Activated CD8-positive, alpha-beta T cell treated with anti-CD3 and anti-CD28 coated beads for 36 hours (primary cell): ENCODE results near the gene MSANTD3. TPM values are rescaled to one million over a fixed set of nuclear protein-coding genes. Genes with fewer than 3 reads are reported as not detected.

Source experiments
- ATAC-seq: fragments of 200-7000 bp; cut with Tn5 transposase; one replicate; pipeline ENCODE4 v1.10.0; 2021; ENCODE audit warnings: mild to moderate bottlenecking, moderate library complexity
- CTCF ChIA-PET: fragments of 350-600 bp; sonication (Branson Sonifier 250); formaldehyde crosslinking; loops from one replicate; lab custom pipeline; 2021; ENCODE audit warnings: antibody characterized with exemption; lab: Charles Lee
- POLR2A ChIA-PET: fragments of 350-600 bp; sonication (Branson Sonifier 250); formaldehyde crosslinking; loops from one replicate; lab custom pipeline; 2021; ENCODE audit warnings: antibody characterized with exemption; lab: Charles Lee
- DNase-seq: peaks from one replicate; pipeline ENCODE4 v3.0.0-alpha.2; 2020
- H3K27ac Mint-ChIP-seq: one replicate; pipeline ENCODE4 v1.8.0; 2021; ENCODE audit warnings: mild to moderate bottlenecking, mixed read lengths
- H3K27me3 Mint-ChIP-seq: one replicate; pipeline ENCODE4 v1.8.0; 2021; ENCODE audit warnings: mixed read lengths
- H3K36me3 Mint-ChIP-seq: one replicate; pipeline ENCODE4 v1.8.0; 2021; ENCODE audit warnings: low read depth, mixed read lengths
- H3K4me1 Mint-ChIP-seq: one replicate; pipeline ENCODE4 v1.8.0; 2021; ENCODE audit warnings: low read depth, mixed read lengths
- H3K4me3 Mint-ChIP-seq: one replicate; pipeline ENCODE4 v1.8.0; 2021; ENCODE audit warnings: mild to moderate bottlenecking, moderate library complexity, mixed read lengths
- H3K9me3 Mint-ChIP-seq: one replicate; pipeline ENCODE4 v1.8.0; 2021; ENCODE audit warnings: mixed read lengths
- intact Hi-C: fragments of 100-400 bp; cut with micrococcal nuclease; formaldehyde crosslinking; loops from one replicate; pipeline ENCODE4 v1.10.0; 2022
- total RNA-seq, 2 experiments: library from RNA; stranded (reverse); gene quantifications; one replicate each; pipeline ENCODE4 v1.2.3, GENCODE V29; 2021
- TF ChIP-seq, protein P1 (sequence below): fragments of 200-600 bp; IDR thresholded peaks from one replicate; pipeline ENCODE4 v1.8.0; 2022; ENCODE audit warnings: antibody characterized with exemption, mild to moderate bottlenecking

MSANTD3 gene
- total RNA-seq, 2 experiments from 2014 or later, result 13.3 to 14.6 TPM

DNA sequence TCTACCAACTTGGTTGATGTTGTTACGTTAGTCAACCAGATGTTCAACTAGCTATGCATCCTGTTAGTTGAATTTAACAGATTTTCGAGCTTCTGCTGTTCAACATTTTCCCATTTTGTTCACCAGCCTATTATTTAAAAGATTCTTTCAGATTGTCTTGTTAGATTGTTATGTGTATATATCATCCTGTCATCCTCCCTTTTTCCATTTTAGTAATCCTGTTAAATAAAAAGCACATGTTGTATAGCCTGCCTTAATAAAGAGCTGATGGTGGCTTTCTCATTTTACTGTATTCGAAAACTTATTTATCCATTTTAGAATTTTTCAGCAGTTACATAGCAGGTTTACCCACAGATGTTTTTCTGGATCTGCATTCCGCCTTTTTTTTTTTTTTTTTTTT is 50.3 kb downstream of the MSANTD3 start:
- Mint-ChIP-seq H3K4me3 (no peak overlapping the region), H3K4me1 (peaks cover 3% of the 10 kb centered on the region), H3K27ac (no peak overlapping the region), H3K9me3 (peaks cover 4% of the 10 kb centered on the region), H3K36me3 (no peaks in the 10 kb centered on the region), H3K27me3 (peaks cover 29% of the 10 kb centered on the region)
- intact Hi-C loops, result no loop called here
- ChIA-PET CTCF (interaction anchor here (1.5 to 1.6 kb wide), 2 partner anchors 10 to 21 kb away, joined by 3 read pairs; no protein-coding TSS in a partner anchor), POLR2A (no interaction called here)
- ATAC-seq (no peak), DNase-seq (no peak)
- TF ChIP-seq, protein P1, sequence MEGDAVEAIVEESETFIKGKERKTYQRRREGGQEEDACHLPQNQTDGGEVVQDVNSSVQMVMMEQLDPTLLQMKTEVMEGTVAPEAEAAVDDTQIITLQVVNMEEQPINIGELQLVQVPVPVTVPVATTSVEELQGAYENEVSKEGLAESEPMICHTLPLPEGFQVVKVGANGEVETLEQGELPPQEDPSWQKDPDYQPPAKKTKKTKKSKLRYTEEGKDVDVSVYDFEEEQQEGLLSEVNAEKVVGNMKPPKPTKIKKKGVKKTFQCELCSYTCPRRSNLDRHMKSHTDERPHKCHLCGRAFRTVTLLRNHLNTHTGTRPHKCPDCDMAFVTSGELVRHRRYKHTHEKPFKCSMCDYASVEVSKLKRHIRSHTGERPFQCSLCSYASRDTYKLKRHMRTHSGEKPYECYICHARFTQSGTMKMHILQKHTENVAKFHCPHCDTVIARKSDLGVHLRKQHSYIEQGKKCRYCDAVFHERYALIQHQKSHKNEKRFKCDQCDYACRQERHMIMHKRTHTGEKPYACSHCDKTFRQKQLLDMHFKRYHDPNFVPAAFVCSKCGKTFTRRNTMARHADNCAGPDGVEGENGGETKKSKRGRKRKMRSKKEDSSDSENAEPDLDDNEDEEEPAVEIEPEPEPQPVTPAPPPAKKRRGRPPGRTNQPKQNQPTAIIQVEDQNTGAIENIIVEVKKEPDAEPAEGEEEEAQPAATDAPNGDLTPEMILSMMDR, result no peak

DNA sequence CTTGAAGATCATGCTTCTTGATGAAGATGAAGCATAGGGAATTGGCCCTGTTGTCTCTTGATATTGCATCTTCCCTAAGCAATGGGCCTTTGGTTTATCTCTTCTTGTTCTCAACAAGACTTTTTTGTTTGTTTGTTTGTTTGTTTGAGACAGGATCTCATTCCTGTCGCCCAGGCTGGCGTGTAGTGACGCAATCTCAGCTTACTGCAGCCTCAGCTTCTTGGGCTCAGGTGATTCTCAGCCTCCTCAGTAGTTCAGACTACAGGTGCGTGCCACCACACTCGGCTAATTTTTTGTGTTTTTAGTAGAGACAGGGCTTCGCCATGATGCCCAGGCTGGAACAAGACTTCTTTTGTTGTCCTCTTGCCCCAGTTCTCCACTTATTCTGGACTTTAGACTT is 51.2 kb downstream of the MSANTD3 start:
- intact Hi-C loops, result no loop called here
- DNase-seq (no peak), ATAC-seq (no peak)
- no peaks in the 10 kb centered on the region for H3K36me3 Mint-ChIP-seq
- H3K27me3 Mint-ChIP-seq, result peaks cover 24% of the 10 kb centered on the region
- ChIA-PET POLR2A (no interaction called here), CTCF (interaction anchor here (1.5 to 1.6 kb wide), 2 partner anchors 9 to 20 kb away, joined by 3 read pairs; no protein-coding TSS in a partner anchor)
- no peak overlapping the region for H3K27ac Mint-ChIP-seq
- no peak overlapping the region for H3K4me3 Mint-ChIP-seq
- H3K4me1 Mint-ChIP-seq, result peaks cover 3% of the 10 kb centered on the region
- peaks cover 4% of the 10 kb centered on the region for H3K9me3 Mint-ChIP-seq
- TF ChIP-seq, protein P1, result no peak

DNA sequence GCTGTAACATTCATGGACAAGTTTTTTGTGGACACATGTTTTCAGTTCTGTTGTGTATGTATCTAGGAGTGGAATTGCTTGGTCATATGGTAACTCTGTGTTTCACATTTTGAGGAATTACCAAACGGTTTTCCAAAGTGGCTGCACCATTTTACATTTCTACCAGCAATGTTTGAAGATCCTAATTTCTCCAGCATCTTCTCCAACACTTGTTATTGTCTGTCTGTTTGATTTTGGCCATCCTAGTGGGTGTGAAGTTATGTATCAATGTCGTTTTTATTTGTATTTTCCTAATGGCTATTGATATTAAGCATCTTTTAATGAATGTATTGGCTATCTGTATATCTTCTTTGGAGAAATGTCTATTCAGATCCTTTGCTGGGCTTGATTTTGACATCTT is 52.9 kb downstream of the MSANTD3 start:
- Mint-ChIP-seq H3K36me3 (no peaks in the 10 kb centered on the region), H3K27ac (no peak overlapping the region), H3K9me3 (peaks cover 4% of the 10 kb centered on the region), H3K4me1 (no peaks in the 10 kb centered on the region), H3K4me3 (no peak overlapping the region), H3K27me3 (peaks cover 16% of the 10 kb centered on the region)
- ChIA-PET POLR2A (no interaction called here), CTCF (no interaction called here)
- ATAC-seq (no peak), DNase-seq (no peak)
- intact Hi-C loops, result no loop called here
- TF ChIP-seq, protein P1, result no peak

DNA sequence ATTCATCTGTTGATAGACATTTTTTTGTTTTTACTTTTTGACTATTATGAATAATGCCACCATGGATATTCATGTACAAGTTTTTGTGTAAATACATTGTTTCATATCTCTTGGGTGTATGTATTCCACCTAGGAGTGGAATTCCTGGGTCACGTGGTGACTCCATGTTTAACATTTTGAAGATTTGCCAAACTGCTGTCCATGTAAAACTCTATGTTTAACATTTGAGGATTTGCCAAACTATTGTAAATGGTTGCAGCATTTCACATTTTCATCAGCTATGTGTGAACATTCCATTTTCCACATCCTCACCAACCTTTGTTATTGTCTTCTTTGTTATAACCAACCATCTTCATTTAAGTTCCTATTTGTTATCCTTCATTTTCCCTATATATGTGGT is 58.3 kb downstream of the MSANTD3 start:
- DNase-seq, result no peak
- no peaks in the 10 kb centered on the region for H3K9me3 Mint-ChIP-seq
- intact Hi-C loops, result no loop called here
- no peaks in the 10 kb centered on the region for H3K4me1 Mint-ChIP-seq
- POLR2A ChIA-PET, result no interaction called here
- no peak overlapping the region for H3K27ac Mint-ChIP-seq
- no peak overlapping the region for H3K4me3 Mint-ChIP-seq
- H3K36me3 Mint-ChIP-seq, result no peaks in the 10 kb centered on the region
- CTCF ChIA-PET, result no interaction called here
- TF ChIP-seq, protein P1, result no peak
- H3K27me3 Mint-ChIP-seq, result peaks cover 4% of the 10 kb centered on the region
- ATAC-seq, result no peak

DNA sequence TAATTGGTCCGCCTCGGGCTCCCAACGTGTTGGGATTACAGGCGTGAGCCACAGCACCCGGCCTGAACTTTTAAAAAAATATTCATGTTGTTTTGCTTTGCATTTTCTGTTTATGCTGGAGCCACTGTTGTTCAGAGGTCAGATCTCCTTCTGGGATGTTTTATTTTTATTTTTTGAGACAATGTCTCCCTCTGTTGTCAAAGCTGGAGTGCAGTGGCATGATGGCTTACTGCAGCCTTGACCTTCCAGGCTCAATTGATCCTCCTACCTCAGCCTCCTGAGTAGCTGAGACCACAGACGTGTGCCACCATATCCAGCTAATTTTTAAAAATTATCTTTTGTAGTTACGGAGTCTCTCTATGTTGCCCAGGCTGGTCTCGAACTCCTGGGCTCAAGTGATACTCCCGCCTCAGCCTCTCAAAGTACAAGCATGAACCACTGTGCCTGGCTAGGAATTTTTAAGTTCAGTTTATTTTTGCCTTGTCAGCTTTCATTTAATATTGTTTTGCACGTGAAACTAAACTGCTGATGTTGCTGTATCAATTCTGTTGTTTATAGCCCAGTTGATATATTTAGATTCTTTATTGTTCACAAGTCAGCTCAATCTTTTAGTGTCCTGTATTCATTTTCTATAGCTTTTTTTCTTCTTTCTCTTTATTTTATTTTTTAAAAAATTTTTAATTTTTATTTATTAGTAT is 59.7 kb downstream of the MSANTD3 start:
- ChIA-PET POLR2A (no interaction called here), CTCF (interaction anchor here (0.8 to 1.2 kb wide), 3 partner anchors 8 to 19 kb away, joined by 3 to 4 read pairs (median 3); no protein-coding TSS in a partner anchor)
- Mint-ChIP-seq H3K4me3 (no peak overlapping the region), H3K27ac (no peak overlapping the region), H3K4me1 (no peaks in the 10 kb centered on the region), H3K27me3 (no peaks in the 10 kb centered on the region), H3K36me3 (no peaks in the 10 kb centered on the region), H3K9me3 (no peaks in the 10 kb centered on the region)
- intact Hi-C loops, result no loop called here
- no peak for ATAC-seq
- DNase-seq, result no peak
- TF ChIP-seq, protein P1, result no peak
